GM18511 (cell line): Measurements from ENCODE around the gene MPP4.
"Not testable (repeated sequence)": the region's sequence is repeated elsewhere in the genome, so short reads cannot be mapped to it uniquely, and the experiment has no call there.

ENCODE experiments used
- ATAC-seq: cut with Tn5 transposase; IDR thresholded peaks from one replicate; pipeline ENCODE4 v1.9.1; 2021; ENCODE audit warnings: mild to moderate bottlenecking, moderate library complexity; ENCODE audit not compliant: unreplicated experiment

MPP4 gene

GRCh38 chr2:201673546-201673945 is 24.9 kb downstream of the MPP4 start:
- no peak for ATAC-seq

DNA sequence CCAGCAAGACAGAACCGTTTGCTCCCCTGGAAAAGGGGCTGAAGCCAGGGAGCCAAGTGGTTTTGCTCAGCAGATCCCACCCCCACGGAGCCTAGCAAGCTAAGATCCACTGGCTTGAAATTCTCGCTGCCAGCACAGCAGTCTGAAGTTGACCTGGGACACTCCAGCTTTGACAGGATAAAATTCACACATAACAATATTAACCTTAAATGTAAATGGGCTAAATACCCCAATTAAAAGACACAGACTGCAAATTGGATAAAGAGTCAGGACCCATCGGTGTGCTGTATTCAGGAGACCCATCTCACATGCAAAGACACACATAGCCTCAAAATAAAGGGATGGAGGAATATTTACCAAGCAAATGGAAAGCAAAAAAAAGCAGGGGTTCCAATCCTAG is 27.2 kb downstream of the MPP4 start:
- ATAC-seq: not testable (repeated sequence)

GRCh38 chr2:201669865-201670264 is 28.6 kb downstream of the MPP4 start:
- no peak for ATAC-seq

- ATAC-seq: no peak
Measured at GRCh38 chr2:201668402-201668910, 30.0 kb downstream of the MPP4 start.

GRCh38 chr2:201664334-201664733 is 34.1 kb downstream of the MPP4 start:
- ATAC-seq: no peak

- no peak for ATAC-seq
Measured at GRCh38 chr2:201661366-201661765, 37.1 kb downstream of the MPP4 start.

GRCh38 chr2:201660293-201660895 is 38.0 kb downstream of the MPP4 start:
- ATAC-seq: no peak

DNA sequence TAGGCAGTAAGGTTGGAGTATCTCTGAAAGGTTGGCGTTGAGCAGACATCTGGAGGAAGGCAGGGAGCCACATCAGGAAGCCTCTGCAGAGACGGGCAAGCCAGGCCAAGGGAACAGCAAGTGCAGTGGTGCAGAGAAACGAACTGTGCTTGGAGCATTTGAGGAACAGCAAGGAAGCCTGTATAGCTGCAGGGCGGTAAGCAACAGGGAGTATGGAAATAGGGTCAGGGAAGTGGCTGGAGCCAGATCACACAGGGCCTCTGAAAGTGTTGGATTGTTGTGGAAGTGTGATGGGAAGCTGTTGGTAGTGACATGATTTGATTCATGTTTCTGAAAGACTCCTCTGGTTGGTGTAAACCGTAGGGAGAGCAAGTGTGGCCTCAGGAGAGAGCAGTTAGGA is 41.7 kb downstream of the MPP4 start:
- no peak for ATAC-seq

DNA sequence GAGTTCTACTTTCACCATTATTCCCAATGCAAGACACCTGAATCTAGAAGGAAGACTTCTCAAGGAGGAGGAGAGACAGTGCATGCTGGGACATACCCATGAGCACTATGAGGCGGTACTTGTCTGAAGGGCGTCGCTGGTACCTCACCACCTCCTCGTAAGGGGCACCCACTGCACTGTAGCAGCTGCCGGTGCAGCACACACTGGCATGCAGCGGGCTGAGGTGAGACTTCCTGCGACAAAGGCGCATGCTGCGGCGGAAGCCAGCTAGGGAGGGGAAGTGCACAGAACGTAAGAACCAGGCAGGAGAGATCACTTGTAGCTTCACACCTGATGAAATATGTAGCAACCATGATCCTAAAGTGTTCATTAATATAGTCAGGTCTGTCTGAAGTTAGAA is 42.3 kb downstream of the MPP4 start:
- ATAC-seq: no peak

DNA sequence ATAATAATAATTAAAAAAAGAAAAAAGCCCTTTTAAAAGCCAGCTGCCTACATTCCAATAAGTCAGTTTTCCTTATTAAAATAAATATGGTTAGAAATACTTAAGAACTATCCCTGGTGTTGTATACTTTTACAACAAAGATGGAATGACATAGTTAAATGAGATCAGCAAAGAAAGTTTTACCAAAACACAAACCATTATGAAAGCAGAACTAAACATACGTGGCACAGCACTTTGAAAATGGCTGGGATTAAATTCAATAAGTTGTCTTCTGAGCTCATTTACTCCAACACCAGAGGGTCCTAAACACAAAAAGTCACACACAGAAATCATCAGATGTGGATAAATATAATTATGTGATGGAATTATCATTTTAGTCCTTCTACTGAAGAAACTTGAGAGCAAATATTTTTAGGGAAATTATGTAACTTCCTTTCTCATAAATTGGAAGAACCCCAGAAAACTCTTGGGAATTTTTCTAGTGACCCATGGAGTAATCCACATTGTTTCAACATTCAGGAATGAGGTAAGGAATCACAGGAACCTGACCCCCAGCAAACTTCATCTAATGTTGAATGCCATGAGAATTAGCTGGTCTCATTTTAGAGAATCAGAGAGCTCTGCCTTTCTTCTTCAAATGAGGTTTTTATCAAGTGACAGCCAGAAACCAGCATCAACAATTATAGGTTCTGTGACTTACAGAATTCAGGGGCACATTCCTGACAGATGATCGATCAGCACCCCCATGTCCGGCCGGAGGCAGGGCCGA is 43.6 kb downstream of the MPP4 start:
- no peak for ATAC-seq

- no peak for ATAC-seq
Measured at GRCh38 chr2:201653221-201653620, 45.2 kb downstream of the MPP4 start.

- no peak for ATAC-seq
Measured at GRCh38 chr2:201649442-201649841, 49.0 kb downstream of the MPP4 start.

DNA sequence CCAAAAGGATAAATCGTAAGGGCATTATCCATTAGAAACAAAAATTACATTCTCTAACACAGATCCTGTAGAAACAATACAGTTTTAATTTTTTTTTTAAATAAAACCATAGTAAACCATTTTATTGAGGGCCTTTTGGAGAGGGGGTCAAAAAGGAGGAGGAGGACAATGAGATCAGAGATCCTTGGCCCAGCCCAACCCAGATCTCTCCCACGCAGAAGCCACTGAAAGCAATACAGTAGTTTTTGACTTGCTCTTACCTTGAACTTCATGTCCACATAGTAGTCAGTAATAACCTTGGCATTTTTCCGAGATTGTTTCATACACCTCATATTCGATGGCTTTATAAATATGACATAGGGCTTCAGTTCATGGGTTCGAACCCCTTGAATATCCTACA is 51.0 kb downstream of the MPP4 start:
- ATAC-seq: no peak

- ATAC-seq: no peak
Measured at GRCh38 chr2:201644001-201644400, 54.4 kb downstream of the MPP4 start.

DNA sequence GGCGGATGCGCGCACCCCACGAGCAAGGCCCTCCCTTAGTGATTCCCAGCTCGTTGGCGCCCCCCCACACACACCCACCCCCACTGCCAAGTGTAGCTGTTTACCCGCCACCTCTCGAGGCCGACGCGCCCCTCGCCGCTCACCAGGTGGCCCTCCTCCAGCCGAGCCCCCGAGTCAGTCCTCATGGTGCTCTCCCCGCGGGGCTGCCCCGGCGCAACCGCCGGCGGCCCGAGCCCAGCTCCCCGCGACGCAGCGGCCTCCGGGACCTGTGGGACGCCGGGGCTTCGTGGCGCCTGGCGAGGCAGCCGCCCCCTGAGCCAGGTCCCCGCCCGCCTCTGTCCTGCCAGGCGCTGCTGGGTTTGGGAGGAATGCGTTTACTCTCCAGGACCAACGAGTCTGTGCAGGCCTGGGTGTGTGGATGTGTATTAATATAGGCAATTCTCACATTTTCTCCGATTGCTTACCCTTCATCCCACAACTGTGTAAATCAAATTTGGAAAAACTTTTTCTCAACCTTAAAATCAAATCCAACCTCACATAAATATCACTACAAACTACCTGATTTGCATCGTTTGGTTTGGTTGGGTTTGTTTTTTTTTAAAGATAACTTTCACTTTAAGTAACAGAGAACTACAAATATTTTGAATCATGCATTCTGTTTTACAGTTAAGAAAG is 55.1 kb downstream of the MPP4 start, which contains the start of gene TMEM237:
TSS of gene TMEM237 (minus strand) at position 288 of the 675 bp plus-strand sequence. CDS start at position 185, 103 bp downstream.
- ATAC-seq: peak; percentile 46

- peak; percentile 83 for ATAC-seq
Measured at GRCh38 chr2:201642579-201643215, 55.7 kb downstream of the MPP4 start.

- ATAC-seq: peak; percentile 39
Measured at GRCh38 chr2:201642086-201642578, 56.3 kb downstream of the MPP4 start.

- ATAC-seq: no peak
Measured at GRCh38 chr2:201639205-201639604, 59.2 kb downstream of the MPP4 start.

DNA sequence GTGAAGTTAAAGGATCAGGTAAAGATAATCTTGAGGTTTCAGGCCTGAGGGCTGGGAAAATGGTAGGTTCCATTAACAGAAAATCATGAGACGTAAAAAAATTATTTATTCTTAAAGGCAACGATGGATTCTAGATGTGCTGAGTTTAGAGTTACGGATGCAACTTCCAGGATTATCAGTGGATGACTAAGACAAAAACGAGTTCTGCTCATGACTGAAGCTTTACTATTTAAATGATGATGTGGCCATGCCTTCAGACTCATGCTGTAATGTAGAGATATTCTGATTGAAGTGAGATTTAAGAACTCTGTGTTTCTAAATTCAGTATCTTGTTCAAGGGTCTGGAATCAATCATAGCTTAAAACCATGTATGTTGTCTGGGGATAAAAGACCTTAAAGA is 60.1 kb downstream of the MPP4 start:
- ATAC-seq: no peak

DNA sequence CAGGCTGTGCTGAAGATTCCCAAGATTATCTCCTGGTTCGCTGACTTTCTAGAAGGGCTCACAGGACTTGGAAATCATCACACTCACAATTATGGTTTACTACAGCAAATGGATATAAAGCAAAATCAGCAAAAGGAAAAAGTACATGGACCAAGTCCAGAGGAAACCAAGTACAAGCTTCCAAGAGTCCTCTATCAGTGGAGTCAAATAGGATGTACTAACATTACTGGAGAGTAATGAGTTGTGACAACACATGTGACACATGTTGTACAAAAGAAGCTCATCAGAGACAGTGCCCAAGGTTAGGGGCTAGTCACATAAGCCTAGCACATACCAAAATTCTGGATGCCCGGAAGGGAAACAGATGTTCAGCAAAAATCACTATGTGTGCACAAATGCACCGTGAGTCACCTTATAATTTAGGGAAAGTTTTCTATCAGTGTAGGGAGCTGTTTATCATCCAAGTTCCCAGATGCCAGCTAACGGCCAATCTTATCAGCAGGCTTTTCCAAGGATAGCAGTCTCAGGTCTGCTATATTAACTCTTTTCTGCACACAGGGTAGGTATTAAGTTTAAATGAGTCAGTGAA is 64.7 kb downstream of the MPP4 start:
- ATAC-seq: no peak

GRCh38 chr2:201631041-201631440 is 67.4 kb downstream of the MPP4 start:
- no peak for ATAC-seq
